Endothelial cell of umbilical vein (primary cell): ENCODE measurements around the gene STAB2. TPM values are rescaled to one million over a fixed set of nuclear protein-coding genes. Genes with fewer than 3 reads are reported as not detected.

Experiments
- BruUV-seq: library from RNA; stranded (reverse); fragments of 400-500 nt; replicated peaks from 2 replicates; lab custom pipeline; 2021; lab: Mats Ljungman, UMichigan
- CTCF ChIA-PET: fragments of 300-600, 350-600 bp; sonication (Branson Sonifier 250); formaldehyde crosslinking; loops from one replicate; lab custom pipeline; 2021; ENCODE audit warnings: antibody characterized with exemption, inconsistent platforms; lab: Charles Lee
- POLR2A ChIA-PET: fragments of 300-600, 350-600 bp; sonication (Branson Sonifier 250); formaldehyde crosslinking; loops from one replicate; lab custom pipeline; 2021; ENCODE audit warnings: antibody characterized with exemption, inconsistent platforms; lab: Charles Lee
- DNase-seq: peaks from one replicate; pipeline ENCODE4 v3.0.0-alpha.2; 2011; ENCODE audit warnings: low read depth, low spot score
- FAIRE-seq: peaks from 2 replicates; lab custom pipeline; 2011; peaks lifted over from hg19 to GRCh38; lab: Jason Lieb, UNC
- H2AFZ ChIP-seq: 2 replicates; pipeline ENCODE4 v1.6.0; 2012; ENCODE audit warnings: low read depth, low read length, control low read depth, inconsistent platforms
- H3K27ac ChIP-seq: 2 replicates; pipeline ENCODE4 v1.5.1; 2011; ENCODE audit warnings: low read depth, mild to moderate bottlenecking, control low read depth, low read length, moderate library complexity; ENCODE audit not compliant: insufficient read depth
- H3K27me3 ChIP-seq, 2 experiments: 2 replicates each; pipeline versions ENCODE4 v1.6.0 to v1.6.1; 2011; ENCODE audit warnings: low read length in 2 of 2, mixed read lengths in 1 of 2; ENCODE audit not compliant: control insufficient read depth in 2 of 2, insufficient read depth in 2 of 2
- H3K36me3 ChIP-seq, 2 experiments: 2 replicates in 1 of 2; 3 replicates in 1 of 2; pipeline ENCODE4 v1.5.1; 2011; ENCODE audit warnings: low read length in 2 of 2, mild to moderate bottlenecking in 1 of 2, moderate library complexity in 1 of 2; ENCODE audit not compliant: control insufficient read depth in 2 of 2, insufficient read depth in 2 of 2; ENCODE audit errors: extremely low read depth in 1 of 2
- H3K4me1 ChIP-seq: 3 replicates; pipeline ENCODE4 v1.5.1; 2011; ENCODE audit warnings: mild to moderate bottlenecking, low read length; ENCODE audit not compliant: control insufficient read depth, insufficient read depth; ENCODE audit errors: extremely low read depth
- H3K4me2 ChIP-seq: 2 replicates; pipeline ENCODE4 v1.6.1; 2011; ENCODE audit warnings: low read length, control low read depth, mixed read lengths; ENCODE audit not compliant: insufficient read depth
- H3K4me3 ChIP-seq, 3 experiments: fragments of 200-600 bp in 1 of 3; sonication (generic), shearing (Covaris generic) in 1 of 3; replicated peaks in 1 of 3; 2 replicates each; pipeline ENCODE4 v1.5.1; 2011 to 2016; ENCODE audit warnings: control low read depth in 3 of 3, low read length in 3 of 3, mild to moderate bottlenecking in 2 of 3, inconsistent platforms in 1 of 3, low read depth in 1 of 3, moderate library complexity in 1 of 3; ENCODE audit not compliant: insufficient read depth in 1 of 3
- H3K79me2 ChIP-seq: 2 replicates; pipeline ENCODE4 v1.6.0; 2012; ENCODE audit warnings: low read length, inconsistent platforms; ENCODE audit not compliant: control insufficient read depth, insufficient read depth
- H3K9ac ChIP-seq: replicated peaks from 2 replicates; pipeline ENCODE3; 2011; ENCODE audit warnings: low read length, control low read depth; ENCODE audit not compliant: insufficient read depth; ENCODE audit errors: extremely low read depth
- H3K9me1 ChIP-seq: replicated peaks from 3 replicates; pipeline ENCODE4 v1.6.0; 2011; ENCODE audit warnings: mild to moderate bottlenecking, low read length; ENCODE audit not compliant: control insufficient read depth, insufficient read depth; ENCODE audit errors: extremely low read depth
- H3K9me3 ChIP-seq: replicated peaks from 2 replicates; pipeline ENCODE4 v1.5.1; 2012; ENCODE audit warnings: low read length, inconsistent platforms; ENCODE audit not compliant: control insufficient read depth, insufficient read depth
- H4K20me1 ChIP-seq: replicated peaks from 2 replicates; pipeline ENCODE3; 2011; ENCODE audit warnings: mild to moderate bottlenecking, low read length; ENCODE audit not compliant: control insufficient read depth, insufficient read depth; ENCODE audit errors: extremely low read depth
- EZH2 ChIP-seq: IDR thresholded peaks from 2 replicates; pipeline ENCODE4 v1.6.1; 2012; ENCODE audit warnings: borderline replicate concordance, low read depth, mild to moderate bottlenecking, moderate library complexity, low read length, inconsistent platforms; ENCODE audit not compliant: severe bottlenecking
- FOS ChIP-seq: IDR thresholded peaks from 2 replicates; pipeline ENCODE4 v1.6.1; 2011; ENCODE audit warnings: mild to moderate bottlenecking, low read length, moderate library complexity, borderline replicate concordance; ENCODE audit not compliant: insufficient read depth
- GATA2 ChIP-seq: IDR thresholded peaks from 2 replicates; pipeline ENCODE4 v1.7.0; 2011; ENCODE audit warnings: low read depth, mild to moderate bottlenecking, moderate library complexity, mixed read lengths, low read length; ENCODE audit not compliant: insufficient read length, insufficient read depth
- JUN ChIP-seq: IDR thresholded peaks from 2 replicates; pipeline ENCODE4 v1.6.1; 2011; ENCODE audit warnings: borderline replicate concordance, low read depth; ENCODE audit not compliant: insufficient read length, insufficient read depth
- MYC ChIP-seq: IDR thresholded peaks from one replicate; pipeline ENCODE4 v1.6.1; 2011; ENCODE audit warnings: mild to moderate bottlenecking, low read depth, low read length
- POLR2A ChIP-seq: IDR thresholded peaks from 2 replicates; pipeline ENCODE4 v1.6.1; 2012; ENCODE audit warnings: low read depth, mild to moderate bottlenecking, control low read depth, low read length
- POLR2AphosphoS5 ChIP-seq: IDR thresholded peaks from 2 replicates; pipeline ENCODE4 v1.6.1; 2012; ENCODE audit warnings: low read depth, mild to moderate bottlenecking, control low read depth, low read length, moderate library complexity; ENCODE audit not compliant: insufficient read depth
- dilution Hi-C: fragments of 300-500 bp; cut with MboI; formaldehyde crosslinking; loops from one replicate; pipeline ENCODE4 v1.15.0; 2019; ENCODE audit warnings: low sequenced_read_pairs; ENCODE audit not compliant: extremely low pct_ligation_motif_present
- intact Hi-C: fragments of 100-400 bp; cut with micrococcal nuclease; formaldehyde crosslinking; loops from one replicate; pipeline ENCODE4 v1.10.0; 2022
- polyA plus RNA-seq, 4 experiments: library from polyadenylated mRNA; depleted of rRNA in 3 of 4; stranded (reverse) in 3 of 4; unstranded in 1 of 4; fragments of >200 nt; gene quantifications; 2 replicates each; pipeline versions ENCODE4 v1.2.1 to v1.2.3, GENCODE V29; 2011 to 2012; ENCODE audit warnings: missing spikeins in 1 of 4
- total RNA-seq: library from RNA; stranded (reverse); gene quantifications from 2 replicates; pipeline ENCODE4 v1.2.3, GENCODE V29; 2021
- TF ChIP-seq, protein P1 (sequence below), 2 donors: IDR thresholded peaks; 1 replicate in 1 of 2; 2 replicates in 1 of 2; pipeline ENCODE4 v1.5.1; 2011; ENCODE audit warnings: low read length in 2 of 2, mild to moderate bottlenecking in 2 of 2, moderate library complexity in 2 of 2, control low read depth in 1 of 2, inconsistent platforms in 1 of 2, low read depth in 1 of 2; ENCODE audit not compliant: insufficient read depth in 1 of 2; ENCODE audit errors: extremely low read depth in 1 of 2
- TF ChIP-seq, protein P2 (sequence below): IDR thresholded peaks from 2 replicates; pipeline ENCODE4 v1.6.1; 2011; ENCODE audit not compliant: insufficient read depth, insufficient read length

Gene STAB2
- total and polyA plus RNA-seq, 2 donors (not counting 3 experiments of a cell fraction or from before 2014, with no cell fraction given) = 0.01 TPM; not detected in 1

DNA sequence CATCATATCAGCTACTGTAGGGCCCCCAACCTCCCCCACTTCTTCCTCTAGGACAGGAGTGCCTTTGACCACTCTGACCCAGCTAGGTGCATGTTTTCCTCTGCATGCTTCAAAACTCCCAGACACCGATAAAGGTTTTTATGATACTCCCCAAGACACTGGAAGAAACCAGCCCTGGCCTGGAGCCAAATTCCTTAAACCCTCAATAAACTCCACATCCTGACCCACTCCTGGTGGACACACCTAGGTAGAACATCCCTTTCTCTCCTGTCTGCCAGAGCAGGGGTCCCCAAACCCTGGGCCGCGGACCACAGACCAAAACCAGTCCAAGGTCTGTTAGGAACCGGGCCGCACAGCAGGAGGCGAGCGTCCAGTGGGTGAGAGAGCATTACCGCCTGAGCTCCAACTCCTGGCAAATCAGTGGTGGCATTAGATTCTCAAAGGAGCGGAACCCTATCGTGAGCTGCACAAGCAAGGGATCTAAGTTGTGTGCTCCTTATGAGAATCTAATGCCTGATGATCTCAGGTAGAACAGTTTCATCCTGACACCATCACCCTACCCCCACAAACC is 204.4 kb downstream of the STAB2 start:
- FAIRE-seq = no peak
- ChIA-PET POLR2A (no interaction called here), CTCF (interaction anchor here (0.8 kb wide), 1 partner anchor 43 kb away, joined by 3 read pairs; no protein-coding TSS in a partner anchor)
- intact Hi-C loops (no loop called here), dilution Hi-C loops (no loop called here)
- no peak overlapping the region for H3K4me2 ChIP-seq
- BruUV-seq = no TSS peak
- no peak overlapping the region for H3K9ac ChIP-seq
- H3K79me2 ChIP-seq = no peaks in the 10 kb centered on the region
- no peaks in the 10 kb centered on the region for H3K9me1 ChIP-seq
- no peak overlapping the region for H3K27ac ChIP-seq
- TF ChIP-seq EZH2 (no peak), MYC (no peak), FOS (no peak)
- TF ChIP-seq, protein P1, sequence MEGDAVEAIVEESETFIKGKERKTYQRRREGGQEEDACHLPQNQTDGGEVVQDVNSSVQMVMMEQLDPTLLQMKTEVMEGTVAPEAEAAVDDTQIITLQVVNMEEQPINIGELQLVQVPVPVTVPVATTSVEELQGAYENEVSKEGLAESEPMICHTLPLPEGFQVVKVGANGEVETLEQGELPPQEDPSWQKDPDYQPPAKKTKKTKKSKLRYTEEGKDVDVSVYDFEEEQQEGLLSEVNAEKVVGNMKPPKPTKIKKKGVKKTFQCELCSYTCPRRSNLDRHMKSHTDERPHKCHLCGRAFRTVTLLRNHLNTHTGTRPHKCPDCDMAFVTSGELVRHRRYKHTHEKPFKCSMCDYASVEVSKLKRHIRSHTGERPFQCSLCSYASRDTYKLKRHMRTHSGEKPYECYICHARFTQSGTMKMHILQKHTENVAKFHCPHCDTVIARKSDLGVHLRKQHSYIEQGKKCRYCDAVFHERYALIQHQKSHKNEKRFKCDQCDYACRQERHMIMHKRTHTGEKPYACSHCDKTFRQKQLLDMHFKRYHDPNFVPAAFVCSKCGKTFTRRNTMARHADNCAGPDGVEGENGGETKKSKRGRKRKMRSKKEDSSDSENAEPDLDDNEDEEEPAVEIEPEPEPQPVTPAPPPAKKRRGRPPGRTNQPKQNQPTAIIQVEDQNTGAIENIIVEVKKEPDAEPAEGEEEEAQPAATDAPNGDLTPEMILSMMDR (IDR thresholded peaks at IDR 0.05; ENCODE audit: extremely low read depth in 1 of 2, insufficient read depth in 1 of 2, low read depth in 1 of 2, low read length in 2 of 2) = no peak
- H2AFZ ChIP-seq = no peak overlapping the region
- no peaks in the 10 kb centered on the region for H3K27me3 ChIP-seq
- H3K9me3 ChIP-seq = no peaks in the 10 kb centered on the region
- DNase-seq = no peak
- H3K4me3 ChIP-seq = no peak overlapping the region
- H3K4me1 ChIP-seq = no peaks in the 10 kb centered on the region
- no peaks in the 10 kb centered on the region for H4K20me1 ChIP-seq
- H3K36me3 ChIP-seq = no peaks in the 10 kb centered on the region

DNA sequence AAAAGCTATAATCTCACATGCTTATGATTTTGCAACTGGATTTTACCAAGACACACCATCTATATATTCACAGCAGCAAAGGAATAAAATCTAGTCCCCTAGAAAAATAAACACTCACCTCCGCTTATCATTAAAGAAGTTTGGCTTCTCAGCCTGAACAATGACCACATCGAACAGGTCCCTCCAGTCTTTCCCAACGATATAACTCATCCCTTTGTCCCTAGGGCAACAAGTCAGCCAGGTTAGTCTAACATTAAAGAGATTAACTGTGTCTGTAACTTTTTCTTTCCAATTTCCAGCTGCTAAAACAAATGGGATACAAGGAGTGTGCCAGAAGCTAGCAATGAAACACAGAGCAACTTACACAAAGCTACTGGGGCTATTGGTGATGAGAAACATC is 206.0 kb downstream of the STAB2 start:
- Histone ChIP-seq H3K36me3 (no peaks in the 10 kb centered on the region), H3K9ac (no peak overlapping the region), H3K9me3 (no peaks in the 10 kb centered on the region), H3K27me3 (no peaks in the 10 kb centered on the region), H3K4me2 (no peak overlapping the region), H2AFZ (no peak overlapping the region), H3K79me2 (no peaks in the 10 kb centered on the region), H3K27ac (no peak overlapping the region), H3K4me1 (peaks cover 5% of the 10 kb centered on the region), H3K9me1 (no peaks in the 10 kb centered on the region), H3K4me3 (no peak overlapping the region), H4K20me1 (no peaks in the 10 kb centered on the region)
- ChIA-PET CTCF (interaction anchor here (1.2 to 1.4 kb wide), 3 partner anchors 13 to 23 kb away, joined by 3 to 4 read pairs (median 3); no protein-coding TSS in a partner anchor), POLR2A (no interaction called here)
- BruUV-seq = no TSS peak
- dilution Hi-C loops (no loop called here), intact Hi-C loops (no loop called here)
- no peak for DNase-seq
- no peak for FAIRE-seq
- TF ChIP-seq, protein P1 (IDR thresholded peaks at IDR 0.05; ENCODE audit: extremely low read depth in 1 of 2, insufficient read depth in 1 of 2, low read depth in 1 of 2, low read length in 2 of 2) = no peak
- TF ChIP-seq GATA2 (no peak), POLR2A (no peak), JUN (no peak), EZH2 (no peak), POLR2AphosphoS5 (no peak), MYC (no peak), FOS (no peak)
- TF ChIP-seq, protein P2, sequence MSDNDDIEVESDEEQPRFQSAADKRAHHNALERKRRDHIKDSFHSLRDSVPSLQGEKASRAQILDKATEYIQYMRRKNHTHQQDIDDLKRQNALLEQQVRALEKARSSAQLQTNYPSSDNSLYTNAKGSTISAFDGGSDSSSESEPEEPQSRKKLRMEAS = no peak
